ENCODE measurements around the gene NCR3LG1.

NCR3LG1 gene

GRCh38 chr11:17352950-17353820 is 1.6 kb downstream of the NCR3LG1 start:
- Mint-ChIP-seq H3K9me3 (no peaks in the 10 kb centered on the region), H3K27ac (peak overlapping the region; percentile 93 to 95), H3K36me3 (ENCODE audit: insufficient read depth) (peaks cover 26% of the 10 kb centered on the region), H3K4me3 (peak overlapping the region; percentile 93 to 95), H3K4me1 (ENCODE audit: low read depth in 2 of 2) (peaks cover 23 to 31% of the 10 kb centered on the region in 2 donors), H3K27me3 (no peaks in the 10 kb centered on the region)
- ATAC-seq (replicated peaks), result peak; percentile 40
- DNase-seq, result peak; percentile 22 to 33 (median 31)

DNA sequence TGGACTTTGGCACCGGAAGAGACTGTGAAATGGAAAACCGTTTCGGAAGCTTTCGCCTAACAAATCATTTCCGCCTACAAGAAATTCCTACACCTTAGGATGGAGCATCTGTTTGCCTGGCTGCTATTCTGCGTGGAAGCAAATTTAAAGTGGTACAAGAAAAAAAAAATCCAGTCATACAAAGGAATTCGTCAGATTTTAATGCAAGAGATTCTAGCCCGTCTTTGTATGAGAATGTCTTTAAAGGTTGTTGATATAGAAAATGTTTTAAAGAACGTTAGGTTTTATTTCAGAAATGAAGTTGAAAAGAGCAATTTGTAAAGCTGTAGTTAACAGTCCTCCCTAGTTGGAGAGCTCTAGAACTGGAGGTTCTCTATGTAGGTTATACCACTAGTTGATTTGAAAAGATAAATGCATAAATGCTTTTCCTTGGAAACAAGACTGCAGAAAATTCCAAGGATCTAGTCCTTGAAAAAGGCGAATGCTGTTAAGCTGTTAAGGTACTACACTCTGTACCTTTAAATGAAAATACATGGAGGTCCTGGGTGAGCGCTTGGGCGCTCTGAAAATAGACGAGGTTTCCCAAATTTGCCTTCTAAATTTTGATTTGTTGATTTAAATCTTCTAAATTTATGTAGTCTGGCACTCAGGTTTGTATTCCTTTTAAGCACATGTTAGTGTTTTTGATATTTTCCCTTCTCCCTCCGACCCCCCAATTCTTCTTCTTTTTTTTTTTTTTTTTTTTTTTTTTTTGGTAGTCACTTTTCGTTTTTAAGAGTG is 2.4 kb downstream of the NCR3LG1 start:
- H3K36me3 Mint-ChIP-seq (ENCODE audit: insufficient read depth), result peaks cover 26% of the 10 kb centered on the region
- peak overlapping the region; percentile 93 to 95 for H3K27ac Mint-ChIP-seq
- peak overlapping the region; percentile 93 to 95 for H3K4me3 Mint-ChIP-seq
- peaks cover 23 to 31% of the 10 kb centered on the region in 2 donors for H3K4me1 Mint-ChIP-seq (ENCODE audit: low read depth in 2 of 2)
- no peaks in the 10 kb centered on the region for H3K9me3 Mint-ChIP-seq
- H3K27me3 Mint-ChIP-seq, result no peaks in the 10 kb centered on the region
- DNase-seq (no peak), ATAC-seq (replicated peaks) (no peak)

- Mint-ChIP-seq H3K36me3 (ENCODE audit: insufficient read depth) (peaks cover 26% of the 10 kb centered on the region), H3K27me3 (no peaks in the 10 kb centered on the region), H3K4me1 (ENCODE audit: low read depth in 2 of 2) (peaks cover 23 to 31% of the 10 kb centered on the region in 2 donors), H3K4me3 (peak overlapping the region; percentile 93 to 95), H3K9me3 (no peaks in the 10 kb centered on the region), H3K27ac (peak overlapping the region; percentile 81 to 95)
- peak; percentile 65 to 70 (median 68) for DNase-seq
- ATAC-seq (replicated peaks), result peak; percentile 18
Measured at GRCh38 chr11:17354601-17354991, 3.0 kb downstream of the NCR3LG1 start.

DNA sequence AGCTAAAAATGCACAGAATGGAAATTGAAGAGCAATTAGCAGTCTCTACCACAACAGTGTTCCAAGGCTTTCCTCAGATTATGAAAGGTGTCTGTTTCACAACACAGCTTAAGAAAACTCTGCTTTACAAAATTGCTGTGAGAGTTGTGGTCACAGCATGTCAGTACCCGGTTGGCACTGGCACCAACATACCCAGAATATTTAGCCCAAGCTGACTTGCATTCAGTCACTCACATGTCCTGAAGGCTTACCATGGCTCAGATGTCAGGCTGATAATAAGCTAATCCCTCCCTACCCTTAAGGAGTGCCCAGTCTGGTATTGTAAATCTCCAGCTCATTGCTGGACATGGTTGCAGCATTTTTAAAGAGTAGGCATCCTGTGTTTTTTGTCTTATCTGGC is 14.9 kb downstream of the NCR3LG1 start:
- Mint-ChIP-seq H3K36me3 (ENCODE audit: insufficient read depth) (peaks cover 22% of the 10 kb centered on the region), H3K27ac (no peak overlapping the region), H3K9me3 (peaks cover 9 to 27% of the 10 kb centered on the region in 2 donors), H3K27me3 (no peaks in the 10 kb centered on the region), H3K4me3 (no peak overlapping the region), H3K4me1 (ENCODE audit: low read depth in 2 of 2) (peaks cover 4 to 7% of the 10 kb centered on the region in 2 donors)
- DNase-seq, result no peak
- no peak for ATAC-seq (replicated peaks)

DNA sequence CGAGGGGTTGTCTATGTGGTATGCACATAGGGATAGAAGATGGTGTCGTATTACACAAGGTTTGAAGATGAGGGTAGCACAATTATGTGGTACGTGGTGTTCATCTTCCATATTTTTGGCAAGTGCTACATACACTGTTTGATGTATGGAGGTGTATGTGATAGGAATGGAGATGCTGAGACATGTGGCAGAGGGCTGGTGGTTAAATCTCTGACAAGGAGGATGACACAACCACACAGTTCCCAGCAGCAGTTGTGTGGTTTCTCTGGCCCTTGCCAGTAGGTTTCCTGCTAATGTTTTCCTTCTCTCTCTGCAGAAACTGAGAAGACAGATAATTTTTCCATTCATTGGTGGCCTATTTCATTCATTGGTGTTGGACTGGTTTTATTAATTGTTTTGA is 17.0 kb downstream of the NCR3LG1 start:
- peaks cover 4 to 5% of the 10 kb centered on the region in 2 donors for H3K4me1 Mint-ChIP-seq (ENCODE audit: low read depth in 2 of 2)
- H3K9me3 Mint-ChIP-seq, result peaks cover 12 to 28% of the 10 kb centered on the region in 2 donors
- peaks cover 19% of the 10 kb centered on the region for H3K36me3 Mint-ChIP-seq (ENCODE audit: insufficient read depth)
- no peaks in the 10 kb centered on the region for H3K27me3 Mint-ChIP-seq
- DNase-seq, result no peak
- H3K27ac Mint-ChIP-seq, result no peak overlapping the region
- no peak overlapping the region for H3K4me3 Mint-ChIP-seq
- no peak for ATAC-seq (replicated peaks)

GRCh38 chr11:17369094-17369493 is 17.5 kb downstream of the NCR3LG1 start:
- Mint-ChIP-seq H3K27ac (no peak overlapping the region), H3K4me3 (no peak overlapping the region), H3K9me3 (peaks cover 12 to 28% of the 10 kb centered on the region in 2 donors), H3K27me3 (no peaks in the 10 kb centered on the region), H3K36me3 (ENCODE audit: insufficient read depth) (peaks cover 19% of the 10 kb centered on the region), H3K4me1 (ENCODE audit: low read depth in 2 of 2) (peaks cover 0 to 4% of the 10 kb centered on the region in 2 donors)
- ATAC-seq (replicated peaks) (no peak), DNase-seq (no peak)

GRCh38 chr11:17369684-17370243 is 18.2 kb downstream of the NCR3LG1 start:
- ATAC-seq (replicated peaks) (no peak), DNase-seq (no peak)
- H3K27ac Mint-ChIP-seq, result no peak overlapping the region
- no peaks in the 10 kb centered on the region for H3K27me3 Mint-ChIP-seq
- peaks cover 19% of the 10 kb centered on the region for H3K36me3 Mint-ChIP-seq (ENCODE audit: insufficient read depth)
- H3K4me3 Mint-ChIP-seq, result no peak overlapping the region
- H3K4me1 Mint-ChIP-seq (ENCODE audit: low read depth in 2 of 2), result peaks cover 0 to 4% of the 10 kb centered on the region in 2 donors
- peaks cover 12 to 28% of the 10 kb centered on the region in 2 donors for H3K9me3 Mint-ChIP-seq

- H3K36me3 Mint-ChIP-seq (ENCODE audit: insufficient read depth), result peaks cover 19% of the 10 kb centered on the region
- H3K4me1 Mint-ChIP-seq (ENCODE audit: low read depth in 2 of 2), result peaks cover 0 to 4% of the 10 kb centered on the region in 2 donors
- H3K9me3 Mint-ChIP-seq, result peaks cover 12 to 28% of the 10 kb centered on the region in 2 donors
- no peak overlapping the region for H3K27ac Mint-ChIP-seq
- DNase-seq, result no peak
- H3K4me3 Mint-ChIP-seq, result no peak overlapping the region
- H3K27me3 Mint-ChIP-seq, result no peaks in the 10 kb centered on the region
- no peak for ATAC-seq (replicated peaks)
Measured at GRCh38 chr11:17371614-17372013, 20.0 kb downstream of the NCR3LG1 start.

DNA sequence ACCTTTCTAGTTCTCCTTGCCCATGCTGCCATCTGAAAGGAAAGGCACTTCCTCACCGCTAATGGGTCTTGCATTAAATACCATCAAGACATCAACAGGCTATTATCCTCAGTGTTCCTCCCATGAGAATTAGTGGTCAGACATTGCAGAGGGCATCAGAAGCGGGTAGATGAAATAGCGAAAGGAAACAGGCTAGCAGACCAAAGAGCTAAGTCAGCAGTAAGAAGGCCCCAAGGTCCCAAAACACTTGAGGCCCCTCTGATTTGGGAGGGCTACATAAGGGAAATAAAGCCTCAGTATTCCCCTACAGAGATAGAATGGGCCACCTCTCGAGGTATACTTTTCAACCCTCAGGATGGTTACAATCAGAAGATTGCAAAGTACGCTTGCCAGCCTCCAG is 23.9 kb downstream of the NCR3LG1 start:
- H3K36me3 Mint-ChIP-seq (ENCODE audit: insufficient read depth), result no peaks in the 10 kb centered on the region
- H3K27ac Mint-ChIP-seq, result no peak overlapping the region
- no peak overlapping the region for H3K4me3 Mint-ChIP-seq
- no peaks in the 10 kb centered on the region for H3K4me1 Mint-ChIP-seq (ENCODE audit: low read depth in 2 of 2)
- ATAC-seq (replicated peaks) (no peak), DNase-seq (no peak)
- H3K27me3 Mint-ChIP-seq, result no peaks in the 10 kb centered on the region
- H3K9me3 Mint-ChIP-seq, result peaks cover 8 to 10% of the 10 kb centered on the region in 2 donors

DNA sequence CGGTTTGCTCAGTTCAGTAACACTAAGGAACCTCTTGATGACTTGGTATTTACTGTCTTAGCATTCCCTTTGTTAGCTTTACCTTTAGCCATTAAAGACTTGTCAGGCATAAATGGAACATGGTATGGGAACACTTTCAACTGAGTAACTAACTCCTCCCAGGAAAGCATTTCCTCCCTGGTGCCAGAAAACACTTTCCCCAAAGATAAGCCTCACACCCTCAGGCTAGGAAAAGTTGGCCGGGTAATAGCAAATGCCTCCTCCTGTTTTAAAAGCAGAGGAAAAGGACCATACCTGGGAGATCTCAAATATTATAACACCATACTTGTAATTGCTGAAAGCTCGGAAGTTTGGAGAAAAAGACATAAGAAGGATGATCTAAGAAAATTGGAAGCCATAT is 24.9 kb downstream of the NCR3LG1 start:
- no peak for DNase-seq
- Mint-ChIP-seq H3K27ac (no peak overlapping the region), H3K4me1 (ENCODE audit: low read depth in 2 of 2) (no peaks in the 10 kb centered on the region), H3K4me3 (no peak overlapping the region), H3K9me3 (peaks cover under 1 to 4% of the 10 kb centered on the region in 2 donors), H3K27me3 (no peaks in the 10 kb centered on the region), H3K36me3 (ENCODE audit: insufficient read depth) (no peaks in the 10 kb centered on the region)
- ATAC-seq (replicated peaks), result no peak

DNA sequence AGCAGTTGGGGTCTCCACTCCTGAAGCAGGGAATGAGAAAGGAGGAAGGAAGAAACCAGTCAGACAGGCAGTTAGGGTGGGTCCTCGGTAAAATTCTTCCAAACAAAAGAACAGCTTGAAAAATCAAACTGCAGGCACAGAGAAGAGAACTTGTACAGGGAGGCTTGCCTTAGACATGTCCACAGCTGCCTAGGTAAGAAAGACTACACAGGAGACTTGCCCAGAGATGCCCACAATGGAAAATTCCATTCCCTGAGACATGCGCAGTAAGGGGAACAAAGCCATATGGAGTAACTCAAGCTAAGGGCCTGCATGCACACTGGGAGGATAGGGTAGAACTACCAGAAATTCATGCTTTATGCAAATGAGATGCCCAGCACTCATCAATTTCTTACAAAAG is 27.1 kb downstream of the NCR3LG1 start:
- ATAC-seq (replicated peaks), result no peak
- no peaks in the 10 kb centered on the region for H3K9me3 Mint-ChIP-seq
- no peaks in the 10 kb centered on the region for H3K27me3 Mint-ChIP-seq
- no peak overlapping the region for H3K27ac Mint-ChIP-seq
- H3K36me3 Mint-ChIP-seq (ENCODE audit: insufficient read depth), result no peaks in the 10 kb centered on the region
- H3K4me1 Mint-ChIP-seq (ENCODE audit: low read depth in 2 of 2), result no peaks in the 10 kb centered on the region
- no peak overlapping the region for H3K4me3 Mint-ChIP-seq
- DNase-seq, result no peak

- ATAC-seq (replicated peaks) (no peak), DNase-seq (no peak)
- Mint-ChIP-seq H3K36me3 (ENCODE audit: insufficient read depth) (no peaks in the 10 kb centered on the region), H3K27me3 (no peaks in the 10 kb centered on the region), H3K4me1 (ENCODE audit: low read depth in 2 of 2) (no peaks in the 10 kb centered on the region), H3K9me3 (no peaks in the 10 kb centered on the region), H3K27ac (peak overlapping the region in 1 of 2 donors; percentile 38), H3K4me3 (no peak overlapping the region)
Measured at GRCh38 chr11:17379383-17380180, 28.0 kb downstream of the NCR3LG1 start.

- Mint-ChIP-seq H3K4me3 (no peak overlapping the region), H3K36me3 (ENCODE audit: insufficient read depth) (no peaks in the 10 kb centered on the region), H3K27ac (no peak overlapping the region), H3K27me3 (no peaks in the 10 kb centered on the region), H3K4me1 (ENCODE audit: low read depth in 2 of 2) (no peaks in the 10 kb centered on the region), H3K9me3 (no peaks in the 10 kb centered on the region)
- DNase-seq (no peak), ATAC-seq (replicated peaks) (no peak)
Measured at GRCh38 chr11:17381156-17381555, 29.6 kb downstream of the NCR3LG1 start.

All from effector memory CD8-positive, alpha-beta T cell (primary cell).